Lower lobe of right lung (tissue), 2 donors: ENCODE data around the gene CNRIP1. TPM values are rescaled to one million over a fixed set of nuclear protein-coding genes. Genes with fewer than 3 reads are reported as not detected.

Experiments
- ATAC-seq, 2 donors: fragments of 200-7000 bp; cut with Tn5 transposase; one replicate each; pipeline ENCODE4 v1.9.1; 2020 to 2022; ENCODE audit warnings: mild to moderate bottlenecking in 2 of 2, moderate library complexity in 2 of 2
- DNase-seq: peaks from one replicate; pipeline ENCODE4 v3.0.0-alpha.2; 2020
- H3K27ac ChIP-seq: fragments of 200-600 bp; one replicate; pipeline ENCODE4 v1.8.0; 2022
- H3K27me3 ChIP-seq: fragments of 200-600 bp; one replicate; pipeline ENCODE4 v1.8.0; 2022; ENCODE audit warnings: low read depth
- H3K36me3 ChIP-seq: fragments of 200-600 bp; one replicate; pipeline ENCODE4 v1.8.0; 2022; ENCODE audit warnings: mild to moderate bottlenecking
- H3K4me1 ChIP-seq: fragments of 200-600 bp; one replicate; pipeline ENCODE4 v1.8.0; 2022
- H3K4me3 ChIP-seq: fragments of 200-600 bp; one replicate; pipeline ENCODE4 v1.8.0; 2022; ENCODE audit warnings: mild to moderate bottlenecking
- H3K9me3 ChIP-seq: fragments of 200-600 bp; one replicate; pipeline ENCODE4 v1.8.0; 2022
- intact Hi-C: fragments of 100-400 bp; cut with DNase I; formaldehyde crosslinking; loops from one replicate; pipeline ENCODE4 v1.11.0; 2022
- total RNA-seq: library from RNA; stranded (reverse); fragmentation: NEBNext Ultra II Directional; extraction: Animal tissue kit (Norgen Biotek cat#: 25700); gene quantifications from one replicate; pipeline ENCODE4 v1.2.1, GENCODE V29; 2021
- TF ChIP-seq, protein P1 (sequence below): fragments of 200-600 bp; IDR thresholded peaks from one replicate; pipeline ENCODE4 v1.8.0; 2022; ENCODE audit warnings: antibody characterized with exemption, mild to moderate bottlenecking
- donor health status: DM: no; HTN: yes; CAD: no; lungs with severe emphysema.

Gene CNRIP1
- total RNA-seq, 1 donor from 2014 or later: 20.8 TPM

DNA sequence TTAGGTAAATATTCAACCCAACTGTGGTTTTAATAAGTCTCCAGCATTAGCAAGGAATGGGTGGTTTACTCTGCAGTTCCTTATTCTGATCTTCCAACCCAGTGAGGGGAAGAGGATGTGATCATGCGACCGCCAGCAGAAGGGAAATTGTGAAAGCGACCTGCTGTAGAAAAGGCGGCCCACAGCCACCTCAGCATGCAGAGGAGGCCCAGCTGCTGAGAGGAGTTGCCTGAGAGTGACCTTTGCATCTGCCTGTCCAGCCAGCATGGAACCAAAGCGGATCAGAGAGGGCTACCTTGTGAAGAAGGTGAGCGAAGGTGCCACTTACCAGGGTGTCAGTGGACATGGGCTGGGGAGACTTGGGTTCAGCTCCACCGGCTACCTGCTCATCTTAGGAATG is 45.3 kb upstream of the CNRIP1 start, which contains the start of gene PLEK:
Gene PLEK (plus strand): TSS at position 196 of the 400 bp plus-strand sequence. CDS start 70 bp downstream, at position 266.
- Histone ChIP-seq H3K27me3 (no peaks in the 10 kb centered on the region), H3K4me1 (peaks cover 27% of the 10 kb centered on the region), H3K27ac (peak within 1 kb of the TSS; percentile 71), H3K36me3 (no peaks in the 10 kb centered on the region), H3K9me3 (no peaks in the 10 kb centered on the region), H3K4me3 (peak within 1 kb of the TSS; percentile 51)
- peak; percentile 77 to 86 for ATAC-seq
- peak; percentile 84 for DNase-seq
- TF ChIP-seq, protein P1, sequence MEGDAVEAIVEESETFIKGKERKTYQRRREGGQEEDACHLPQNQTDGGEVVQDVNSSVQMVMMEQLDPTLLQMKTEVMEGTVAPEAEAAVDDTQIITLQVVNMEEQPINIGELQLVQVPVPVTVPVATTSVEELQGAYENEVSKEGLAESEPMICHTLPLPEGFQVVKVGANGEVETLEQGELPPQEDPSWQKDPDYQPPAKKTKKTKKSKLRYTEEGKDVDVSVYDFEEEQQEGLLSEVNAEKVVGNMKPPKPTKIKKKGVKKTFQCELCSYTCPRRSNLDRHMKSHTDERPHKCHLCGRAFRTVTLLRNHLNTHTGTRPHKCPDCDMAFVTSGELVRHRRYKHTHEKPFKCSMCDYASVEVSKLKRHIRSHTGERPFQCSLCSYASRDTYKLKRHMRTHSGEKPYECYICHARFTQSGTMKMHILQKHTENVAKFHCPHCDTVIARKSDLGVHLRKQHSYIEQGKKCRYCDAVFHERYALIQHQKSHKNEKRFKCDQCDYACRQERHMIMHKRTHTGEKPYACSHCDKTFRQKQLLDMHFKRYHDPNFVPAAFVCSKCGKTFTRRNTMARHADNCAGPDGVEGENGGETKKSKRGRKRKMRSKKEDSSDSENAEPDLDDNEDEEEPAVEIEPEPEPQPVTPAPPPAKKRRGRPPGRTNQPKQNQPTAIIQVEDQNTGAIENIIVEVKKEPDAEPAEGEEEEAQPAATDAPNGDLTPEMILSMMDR: no peak
- intact Hi-C loops: no loop called here

GRCh38 chr2:68363721-68364120 is 44.0 kb upstream of the CNRIP1 start:
- Histone ChIP-seq H3K4me3 (no peak overlapping the region), H3K27ac (no peak overlapping the region), H3K9me3 (no peaks in the 10 kb centered on the region), H3K36me3 (no peaks in the 10 kb centered on the region), H3K27me3 (no peaks in the 10 kb centered on the region), H3K4me1 (peaks cover 23% of the 10 kb centered on the region)
- ATAC-seq: no peak
- intact Hi-C loops: no loop called here
- DNase-seq: no peak
- TF ChIP-seq, protein P1: no peak

GRCh38 chr2:68362749-68363148 is 43.0 kb upstream of the CNRIP1 start:
- no peak for ATAC-seq
- intact Hi-C loops: no loop called here
- TF ChIP-seq, protein P1: no peak
- H3K27ac ChIP-seq: peak overlapping the region; percentile 5
- no peak overlapping the region for H3K4me3 ChIP-seq
- no peaks in the 10 kb centered on the region for H3K9me3 ChIP-seq
- H3K27me3 ChIP-seq: no peaks in the 10 kb centered on the region
- H3K36me3 ChIP-seq: no peaks in the 10 kb centered on the region
- no peak for DNase-seq
- H3K4me1 ChIP-seq: peaks cover 13% of the 10 kb centered on the region

DNA sequence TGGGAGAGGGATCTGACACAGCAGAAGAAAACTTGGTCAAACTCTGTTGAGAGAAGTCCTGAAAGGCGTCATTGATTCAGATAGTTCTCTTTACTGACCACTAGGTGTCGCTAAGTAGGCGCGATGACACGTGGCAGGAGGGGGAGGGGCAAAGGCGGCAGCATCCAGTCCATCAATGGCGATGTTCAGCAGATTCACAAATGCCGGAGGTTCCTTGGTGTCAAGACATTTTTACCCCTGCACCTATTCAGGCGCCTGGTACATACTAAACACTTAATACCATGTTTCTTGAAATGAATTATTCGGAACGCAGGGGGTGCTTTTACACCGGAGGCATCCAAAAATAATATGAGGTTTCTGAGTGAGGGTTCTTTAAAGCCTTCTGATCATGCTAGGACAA is 42.3 kb upstream of the CNRIP1 start:
- Histone ChIP-seq H3K27ac (no peak overlapping the region), H3K4me3 (peak overlapping the region; percentile 34), H3K27me3 (no peaks in the 10 kb centered on the region), H3K4me1 (peaks cover 10% of the 10 kb centered on the region), H3K9me3 (no peaks in the 10 kb centered on the region), H3K36me3 (no peaks in the 10 kb centered on the region)
- DNase-seq (peak; percentile 88), ATAC-seq (peak; percentile 89)
- intact Hi-C loops: no loop called here
- TF ChIP-seq, protein P1: peak; percentile 88

DNA sequence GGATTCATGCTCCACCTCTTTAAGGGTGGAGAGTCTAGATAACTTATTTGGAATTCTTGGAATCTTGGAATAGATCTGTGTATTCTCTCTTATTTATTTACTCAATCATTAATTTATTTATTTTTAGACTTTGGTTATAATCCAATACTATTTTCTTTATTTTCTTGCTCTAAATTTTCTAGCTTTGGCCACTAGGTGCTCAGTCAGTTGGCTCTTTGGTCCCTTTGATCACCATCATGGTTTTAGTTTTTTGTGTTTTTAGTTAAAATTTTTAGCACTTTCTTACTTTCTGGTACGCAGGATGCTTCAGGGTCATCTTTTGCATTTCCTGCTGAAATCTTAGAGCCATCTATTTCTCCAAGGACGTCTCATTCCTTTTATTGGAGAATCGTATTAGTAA is 40.1 kb upstream of the CNRIP1 start:
- intact Hi-C loops: no loop called here
- TF ChIP-seq, protein P1: no peak
- ATAC-seq: no peak

More for the DNA sequence above, 40.1 kb upstream of the CNRIP1 start:
- no peak for DNase-seq
- Histone ChIP-seq H3K36me3 (no peaks in the 10 kb centered on the region), H3K9me3 (no peaks in the 10 kb centered on the region), H3K4me3 (no peak overlapping the region), H3K27ac (no peak overlapping the region), H3K4me1 (peaks cover 10% of the 10 kb centered on the region), H3K27me3 (no peaks in the 10 kb centered on the region)
